Thyroid gland (tissue), 4 donors: ENCODE results near the gene NDUFS4. TPM values are rescaled to one million over a fixed set of nuclear protein-coding genes. Genes with fewer than 3 reads are reported as not detected.
"Not testable (repeated sequence)": the region's sequence is repeated elsewhere in the genome, so short reads cannot be mapped to it uniquely, and the experiment has no call there.

Experiments used
- DNase-seq, 2 donors: peaks; one replicate each; pipeline ENCODE4 v3.0.0-alpha.2; 2019
- H3K27ac ChIP-seq, 3 donors: fragments of 200-600 bp; sonication (generic); 1 replicate in 2 of 3; 2 replicates in 1 of 3; pipeline ENCODE4 v1.5.1; 2016 to 2019; ENCODE audit warnings: mild to moderate bottlenecking in 1 of 3, moderate library complexity in 1 of 3
- H3K27me3 ChIP-seq: fragments of 200-600 bp; sonication (generic); one replicate; pipeline ENCODE4 v1.5.1; 2019
- H3K36me3 ChIP-seq, 2 donors: fragments of 200-600 bp; sonication (generic); one replicate each; pipeline ENCODE4 v1.5.1; 2016 to 2019
- H3K4me1 ChIP-seq, 2 donors: fragments of 200-600 bp; sonication (generic); one replicate each; pipeline ENCODE4 v1.5.1; 2017 to 2019
- H3K4me3 ChIP-seq, 3 donors: fragments of 200-600 bp; sonication (generic); replicated peaks in 1 of 3; 1 replicate in 2 of 3; 2 replicates in 1 of 3; pipeline ENCODE4 v1.5.1; 2016; ENCODE audit warnings: mild to moderate bottlenecking in 1 of 3
- H3K9me3 ChIP-seq: fragments of 200-600 bp; sonication (generic); one replicate; pipeline ENCODE4 v1.5.1; 2017
- POLR2A ChIP-seq, 2 donors: fragments of 450-650 bp; IDR thresholded peaks; one replicate each; pipeline ENCODE4 v1.6.1; 2017; ENCODE audit warnings: antibody characterized with exemption in 2 of 2, mild to moderate bottlenecking in 2 of 2, moderate library complexity in 1 of 2
- WGBS, 2 donors: methylation state at CpG; one replicate each; pipeline ENCODE4 v1.1.5; 2017; 5-methylcytosine and 5-hydroxymethylcytosine counted together
- intact Hi-C: fragments of 100-400 bp; cut with DNase I; formaldehyde crosslinking; loops from one replicate; pipeline ENCODE4 v1.15.1; 2023
- total RNA-seq, 4 donors: library from RNA; depleted of rRNA; stranded (reverse); fragments of >200 nt; gene quantifications; one replicate each; pipeline ENCODE4 v1.2.3, GENCODE V29; 2016
- TF ChIP-seq, protein P1 (sequence below), 6 experiments: fragments of 200-600 bp in 3 of 6; fragments of 450-650 bp in 3 of 6; sonication (generic) in 3 of 6; IDR thresholded peaks; one replicate each; pipeline ENCODE4 v1.5.1; 2016 to 2019; ENCODE audit warnings: antibody characterized with exemption in 6 of 6, mild to moderate bottlenecking in 2 of 6, inconsistent platforms in 1 of 6, moderate library complexity in 1 of 6

The NDUFS4 gene
- total RNA-seq, 4 donors from 2014 or later, result 77.9 to 145 (median 102) TPM

DNA sequence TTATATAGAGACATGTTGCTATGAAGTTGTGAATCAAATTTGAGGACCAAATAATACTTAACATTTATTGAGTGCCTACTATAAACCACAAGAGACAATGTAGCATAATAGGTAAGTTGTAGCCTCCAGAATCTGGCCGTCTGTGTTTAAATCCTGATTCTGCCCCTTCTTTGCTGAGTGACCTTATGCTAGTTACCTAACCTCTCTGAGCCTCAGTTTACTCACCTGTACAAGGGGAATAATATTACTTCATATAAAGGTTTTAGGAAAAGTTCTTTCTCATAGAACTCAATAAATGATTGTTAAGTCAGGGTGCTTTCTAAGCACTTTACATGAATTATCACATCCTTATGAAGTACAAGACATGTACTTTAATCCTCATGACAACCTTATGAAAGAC, 120.6 kb downstream of the NDUFS4 start:
- H3K27ac ChIP-seq, result no peak overlapping the region
- TF ChIP-seq, protein P1, sequence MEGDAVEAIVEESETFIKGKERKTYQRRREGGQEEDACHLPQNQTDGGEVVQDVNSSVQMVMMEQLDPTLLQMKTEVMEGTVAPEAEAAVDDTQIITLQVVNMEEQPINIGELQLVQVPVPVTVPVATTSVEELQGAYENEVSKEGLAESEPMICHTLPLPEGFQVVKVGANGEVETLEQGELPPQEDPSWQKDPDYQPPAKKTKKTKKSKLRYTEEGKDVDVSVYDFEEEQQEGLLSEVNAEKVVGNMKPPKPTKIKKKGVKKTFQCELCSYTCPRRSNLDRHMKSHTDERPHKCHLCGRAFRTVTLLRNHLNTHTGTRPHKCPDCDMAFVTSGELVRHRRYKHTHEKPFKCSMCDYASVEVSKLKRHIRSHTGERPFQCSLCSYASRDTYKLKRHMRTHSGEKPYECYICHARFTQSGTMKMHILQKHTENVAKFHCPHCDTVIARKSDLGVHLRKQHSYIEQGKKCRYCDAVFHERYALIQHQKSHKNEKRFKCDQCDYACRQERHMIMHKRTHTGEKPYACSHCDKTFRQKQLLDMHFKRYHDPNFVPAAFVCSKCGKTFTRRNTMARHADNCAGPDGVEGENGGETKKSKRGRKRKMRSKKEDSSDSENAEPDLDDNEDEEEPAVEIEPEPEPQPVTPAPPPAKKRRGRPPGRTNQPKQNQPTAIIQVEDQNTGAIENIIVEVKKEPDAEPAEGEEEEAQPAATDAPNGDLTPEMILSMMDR (IDR thresholded peaks at IDR 0.05), result no peak
- TF ChIP-seq POLR2A (IDR thresholded peaks at IDR 0.05), result no peak
- H3K27me3 ChIP-seq, result no peaks in the 10 kb centered on the region
- WGBS, 2 donors, result 91 to 100% methylated on average over 1 of the region's 1 CpG
- H3K4me3 ChIP-seq, result no peak overlapping the region
- H3K9me3 ChIP-seq, result no peaks in the 10 kb centered on the region
- no peak for DNase-seq
- intact Hi-C loops, result no loop called here
- no peaks in the 10 kb centered on the region for H3K4me1 ChIP-seq
- H3K36me3 ChIP-seq, result no peaks in the 10 kb centered on the region

DNA sequence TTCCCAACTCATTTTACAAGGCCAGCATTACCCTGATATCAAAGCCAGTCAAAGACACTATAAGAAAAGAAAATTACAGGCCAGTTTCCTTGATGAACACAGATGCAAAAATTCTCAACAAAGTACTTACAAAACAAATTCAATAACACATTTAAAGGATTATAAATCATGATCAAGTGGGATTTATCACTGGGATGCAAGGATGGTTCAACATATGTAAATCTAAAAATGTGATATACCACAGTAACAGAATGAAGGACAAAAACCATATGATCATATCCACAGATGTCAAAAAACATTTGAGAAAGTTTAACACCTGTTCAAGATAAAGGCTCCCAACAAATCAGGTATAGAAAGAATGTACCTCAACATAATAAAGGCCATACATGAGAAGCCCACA, 130.6 kb downstream of the NDUFS4 start:
- H3K4me1 ChIP-seq, result no peaks in the 10 kb centered on the region
- H3K27me3 ChIP-seq, result no peaks in the 10 kb centered on the region
- intact Hi-C loops, result no loop called here
- no peak for DNase-seq
- H3K27ac ChIP-seq, result no peak overlapping the region
- H3K4me3 ChIP-seq, result no peak overlapping the region
- no peaks in the 10 kb centered on the region for H3K9me3 ChIP-seq
- no peak for TF ChIP-seq POLR2A (IDR thresholded peaks at IDR 0.05)
- TF ChIP-seq, protein P1 (IDR thresholded peaks at IDR 0.05), result no peak
- H3K36me3 ChIP-seq, result no peaks in the 10 kb centered on the region

DNA sequence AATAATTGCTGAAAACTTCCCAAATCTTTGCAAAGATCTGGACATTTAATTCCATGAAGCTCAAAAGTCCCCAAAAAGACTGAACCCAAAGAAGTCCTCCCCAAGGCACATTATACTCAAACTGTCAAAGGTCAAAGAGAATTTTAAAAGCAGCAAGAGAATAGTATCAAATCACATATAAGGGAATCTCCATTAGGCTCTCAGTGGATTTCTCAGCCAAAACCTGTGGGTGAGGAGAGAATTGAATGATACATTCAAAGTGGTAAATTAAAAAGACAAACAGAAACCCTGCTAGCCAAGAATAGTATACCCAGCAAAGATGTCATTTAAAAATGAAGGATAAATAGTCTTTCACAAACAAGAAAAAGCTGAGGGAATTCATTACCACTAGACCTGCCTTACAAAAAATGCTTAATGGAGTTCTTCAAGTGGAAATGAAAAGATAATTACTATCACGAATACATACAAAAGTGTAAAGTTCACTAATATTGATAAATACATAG, 134.1 kb downstream of the NDUFS4 start:
- no peak for TF ChIP-seq POLR2A (IDR thresholded peaks at IDR 0.05)
- TF ChIP-seq, protein P1 (IDR thresholded peaks at IDR 0.05), result no peak
- intact Hi-C loops, result no loop called here
- H3K4me1 ChIP-seq, result no peaks in the 10 kb centered on the region
- H3K27me3 ChIP-seq, result no peaks in the 10 kb centered on the region
- 71 to 78% methylated on average over 1 of the region's 1 CpG for whole genome bisulfite sequencing, 2 donors
- H3K9me3 ChIP-seq, result no peaks in the 10 kb centered on the region
- no peak overlapping the region for H3K27ac ChIP-seq
- DNase-seq, result no peak
- no peaks in the 10 kb centered on the region for H3K36me3 ChIP-seq
- no peak overlapping the region for H3K4me3 ChIP-seq

DNA sequence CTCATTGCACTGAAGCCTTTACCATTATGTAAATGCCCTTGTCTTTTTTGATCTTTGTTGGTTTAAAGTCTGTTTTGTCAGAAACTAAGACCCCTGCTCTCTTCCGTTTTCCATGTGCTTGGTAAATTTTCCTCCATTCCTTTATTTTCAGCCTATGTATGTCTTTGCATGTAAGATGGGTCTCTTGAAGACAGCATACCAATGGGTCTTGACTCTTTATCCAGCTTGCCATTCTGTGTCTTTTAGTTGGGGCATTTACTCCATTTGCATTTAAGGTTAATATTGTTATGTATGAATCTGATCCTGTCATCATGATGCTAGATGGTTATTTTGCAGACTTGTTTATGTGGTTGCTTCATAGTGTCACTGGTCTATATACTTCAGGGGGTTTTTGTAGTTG, 150.0 kb downstream of the NDUFS4 start:
- H3K9me3 ChIP-seq, H3K4me3 ChIP-seq, H3K36me3 ChIP-seq, H3K27ac ChIP-seq, DNase-seq, H3K4me1 ChIP-seq, intact Hi-C loops, H3K27me3 ChIP-seq: not testable (repeated sequence)
- WGBS, 2 donors, result 88 to 94% methylated on average over 1 of the region's 1 CpG

DNA sequence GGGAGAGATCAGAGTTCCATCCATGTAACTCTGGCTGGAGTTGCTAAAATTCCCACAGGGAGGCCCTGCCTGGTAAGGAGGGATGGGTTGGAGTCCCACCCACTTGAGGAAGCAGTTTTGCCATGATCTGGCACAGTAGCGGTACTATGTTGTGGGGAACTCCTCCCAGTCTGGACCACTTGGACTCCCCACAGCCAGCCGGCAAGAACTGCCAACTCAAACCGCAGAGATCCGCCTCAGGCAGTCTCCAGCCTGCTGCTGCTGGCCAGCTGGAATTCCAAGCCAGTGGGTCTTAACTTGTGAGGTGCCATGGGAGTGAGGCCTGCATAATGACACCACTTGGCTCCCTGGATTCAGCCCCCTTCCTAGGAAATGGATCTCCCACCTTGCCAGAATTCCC, 151.9 kb downstream of the NDUFS4 start:
- no peak for TF ChIP-seq POLR2A (IDR thresholded peaks at IDR 0.05)
- TF ChIP-seq, protein P1 (IDR thresholded peaks at IDR 0.05), result no peak
- Histone ChIP-seq H3K9me3 (no peaks in the 10 kb centered on the region), H3K4me1 (no peaks in the 10 kb centered on the region), H3K4me3 (no peak overlapping the region), H3K36me3 (no peaks in the 10 kb centered on the region), H3K27me3 (no peaks in the 10 kb centered on the region), H3K27ac (no peak overlapping the region)
- intact Hi-C loops, result no loop called here
- WGBS, 2 donors, result 100% methylated on average over 4 of the region's 4 CpGs; no CpG with 5 or more reads in 1 of the 2 donors
- no peak for DNase-seq
